Measurements from ENCODE around the gene SRD5A2. TPM values are rescaled to one million over a fixed set of nuclear protein-coding genes. Genes with fewer than 3 reads are reported as not detected.

Gene SRD5A2
- total and polyA plus RNA-seq, 2 of the 8 experiments (the other 6 are each of a cell fraction or from before 2014, with no cell fraction given) = 0.02 TPM; not detected in 1

DNA sequence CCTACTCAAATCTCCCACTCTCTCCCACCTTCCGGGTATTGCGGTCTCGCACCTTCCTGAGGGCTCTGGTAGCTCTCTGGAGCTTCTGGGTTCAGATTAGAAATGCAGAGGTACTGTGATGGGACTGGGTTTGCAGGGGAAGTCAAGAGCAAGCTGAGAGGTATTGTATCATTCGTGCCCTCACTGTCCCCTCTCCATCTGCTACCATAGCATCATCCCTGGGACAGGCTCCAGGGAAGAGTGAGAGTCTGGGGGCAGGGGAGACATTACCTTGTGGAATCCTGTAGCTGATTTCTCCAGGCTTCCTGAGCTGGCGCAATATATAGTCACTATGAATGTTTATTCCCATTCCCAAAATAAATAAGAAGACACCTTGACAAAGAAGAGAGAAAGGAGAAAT, 49.6 kb downstream of the SRD5A2 start (continued):
- TF ChIP-seq, protein P1, sequence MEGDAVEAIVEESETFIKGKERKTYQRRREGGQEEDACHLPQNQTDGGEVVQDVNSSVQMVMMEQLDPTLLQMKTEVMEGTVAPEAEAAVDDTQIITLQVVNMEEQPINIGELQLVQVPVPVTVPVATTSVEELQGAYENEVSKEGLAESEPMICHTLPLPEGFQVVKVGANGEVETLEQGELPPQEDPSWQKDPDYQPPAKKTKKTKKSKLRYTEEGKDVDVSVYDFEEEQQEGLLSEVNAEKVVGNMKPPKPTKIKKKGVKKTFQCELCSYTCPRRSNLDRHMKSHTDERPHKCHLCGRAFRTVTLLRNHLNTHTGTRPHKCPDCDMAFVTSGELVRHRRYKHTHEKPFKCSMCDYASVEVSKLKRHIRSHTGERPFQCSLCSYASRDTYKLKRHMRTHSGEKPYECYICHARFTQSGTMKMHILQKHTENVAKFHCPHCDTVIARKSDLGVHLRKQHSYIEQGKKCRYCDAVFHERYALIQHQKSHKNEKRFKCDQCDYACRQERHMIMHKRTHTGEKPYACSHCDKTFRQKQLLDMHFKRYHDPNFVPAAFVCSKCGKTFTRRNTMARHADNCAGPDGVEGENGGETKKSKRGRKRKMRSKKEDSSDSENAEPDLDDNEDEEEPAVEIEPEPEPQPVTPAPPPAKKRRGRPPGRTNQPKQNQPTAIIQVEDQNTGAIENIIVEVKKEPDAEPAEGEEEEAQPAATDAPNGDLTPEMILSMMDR (IDR thresholded peaks at IDR 0.05; ENCODE audit: control extremely low read depth in 1 of 3, insufficient read depth in 1 of 3, low read depth in 1 of 3, low read length in 3 of 3) = no peak
- TF ChIP-seq HDAC6 (IDR thresholded peaks at IDR 0.05; ENCODE audit: low read depth, low read length) (no peak), EZH2 (IDR thresholded peaks at IDR 0.05; ENCODE audit: low read depth, low read length, severe bottlenecking) (no peak)

Measured in H1 (cell line).